HG03039 (cell line): ENCODE results near the gene IMPDH2.
"Not testable (repeated sequence)": the region's sequence is repeated elsewhere in the genome, so short reads cannot be mapped to it uniquely, and the experiment has no call there.

Experiments
- ATAC-seq: cut with Tn5 transposase; IDR thresholded peaks from one replicate; pipeline ENCODE4 v1.9.1; 2021; ENCODE audit warnings: mild to moderate bottlenecking, moderate library complexity; ENCODE audit not compliant: unreplicated experiment

The IMPDH2 gene

DNA sequence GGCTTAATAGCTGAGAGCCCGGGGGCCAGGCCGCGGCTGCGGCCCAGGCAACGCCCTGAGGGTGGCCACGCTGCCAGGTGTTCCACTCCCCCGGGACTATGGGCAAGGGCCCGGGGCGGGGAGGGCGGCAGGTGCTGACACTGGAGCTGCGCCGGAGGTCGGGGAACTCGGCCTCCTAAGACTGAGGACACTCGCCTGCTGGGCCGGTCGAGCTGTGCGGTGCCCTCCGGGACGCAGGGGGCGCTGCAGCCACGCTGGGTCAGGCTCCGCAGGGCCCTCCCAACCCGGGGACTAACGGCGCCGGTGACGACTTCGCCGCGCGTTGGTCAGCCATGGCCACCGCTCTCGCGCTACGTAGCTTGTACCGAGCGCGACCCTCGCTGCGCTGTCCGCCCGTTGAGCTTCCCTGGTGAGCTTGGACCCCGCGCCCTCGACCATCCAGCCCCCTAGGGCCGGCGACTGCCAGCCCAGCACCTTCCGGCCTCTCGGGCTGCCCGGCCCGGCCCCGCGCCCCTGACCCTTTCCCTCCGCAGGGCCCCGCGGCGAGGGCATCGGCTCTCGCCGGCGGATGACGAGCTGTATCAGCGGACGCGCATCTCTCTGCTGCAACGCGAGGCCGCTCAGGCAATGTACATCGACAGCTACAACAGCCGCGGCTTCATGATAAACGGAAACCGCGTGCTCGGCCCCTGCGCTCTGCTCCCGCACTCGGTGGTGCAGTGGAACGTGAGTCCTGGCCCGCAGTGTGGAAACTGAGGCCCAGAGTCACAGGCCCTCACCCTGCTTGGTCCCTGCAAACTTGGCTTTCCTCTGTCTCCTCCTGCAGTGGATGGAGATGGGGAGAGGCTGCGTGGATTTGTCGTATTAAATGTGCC is 7.1 kb downstream of the IMPDH2 start, which contains the start of gene NDUFAF3:
TSS of gene NDUFAF3 (plus strand) at position 309 of the 875 bp plus-strand sequence. CDS start at position 333, 24 bp downstream.
- ATAC-seq = peak; percentile 48

DNA sequence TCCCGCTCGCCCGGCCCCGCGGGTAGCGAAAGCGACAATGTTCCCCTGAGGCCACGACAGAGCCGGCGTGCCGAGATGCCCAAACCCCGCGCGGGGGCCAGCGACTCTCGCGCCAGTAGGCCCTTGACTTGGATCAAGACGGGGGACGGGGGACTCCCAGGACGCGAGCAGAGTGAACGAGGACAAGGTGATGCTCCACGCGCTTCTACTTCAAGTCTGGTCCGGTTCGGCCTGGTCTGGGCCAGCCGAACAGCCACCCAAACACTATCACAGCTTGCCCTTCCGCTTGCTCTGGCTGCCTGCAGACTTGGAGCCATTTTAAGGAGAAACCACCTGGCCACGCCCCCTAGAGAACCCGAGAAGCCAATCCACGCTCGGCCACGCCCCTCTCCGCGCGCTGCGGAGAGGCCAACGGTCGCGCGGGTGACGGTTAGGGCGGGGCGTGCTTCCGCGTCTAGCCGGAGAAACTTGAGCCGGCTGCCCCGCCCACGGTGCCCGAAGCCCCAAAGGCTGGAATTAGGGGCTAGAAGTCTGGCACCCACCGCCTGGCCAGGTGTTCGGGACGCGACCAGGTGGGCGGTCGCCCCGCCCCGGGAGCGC is 7.9 kb downstream of the IMPDH2 start:
- ATAC-seq = peak; percentile 44

- ATAC-seq = peak; percentile 2
Measured at GRCh38 chr3:49020330-49021212, 8.6 kb downstream of the IMPDH2 start.

GRCh38 chr3:49019941-49020329 is 9.3 kb downstream of the IMPDH2 start:
- no peak for ATAC-seq

DNA sequence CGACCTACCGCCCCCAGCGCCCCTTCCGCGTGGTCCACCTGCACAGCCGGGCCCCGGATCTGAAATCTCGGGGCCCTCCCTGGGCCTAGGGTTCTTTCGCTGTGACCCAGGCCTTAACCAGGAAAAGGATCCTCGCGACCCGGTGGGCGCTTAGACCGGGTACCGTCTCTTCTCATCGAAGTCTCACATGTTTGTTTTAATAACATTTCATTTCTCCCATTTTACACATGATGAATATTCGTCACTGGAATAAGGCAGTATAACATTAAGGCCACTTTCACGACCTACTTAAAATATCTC is 10.5 kb downstream of the IMPDH2 start:
- no peak for ATAC-seq

- ATAC-seq = no peak
Measured at GRCh38 chr3:49017971-49018706, 11.1 kb downstream of the IMPDH2 start, which contains the start of gene DALRD3. Gene DALRD3, minus strand, starts transcription at chr3:49018580. Its CDS starts 16 bp downstream, at chr3:49018564.

GRCh38 chr3:49017229-49017970 is 11.8 kb downstream of the IMPDH2 start:
- ATAC-seq = no peak

DNA sequence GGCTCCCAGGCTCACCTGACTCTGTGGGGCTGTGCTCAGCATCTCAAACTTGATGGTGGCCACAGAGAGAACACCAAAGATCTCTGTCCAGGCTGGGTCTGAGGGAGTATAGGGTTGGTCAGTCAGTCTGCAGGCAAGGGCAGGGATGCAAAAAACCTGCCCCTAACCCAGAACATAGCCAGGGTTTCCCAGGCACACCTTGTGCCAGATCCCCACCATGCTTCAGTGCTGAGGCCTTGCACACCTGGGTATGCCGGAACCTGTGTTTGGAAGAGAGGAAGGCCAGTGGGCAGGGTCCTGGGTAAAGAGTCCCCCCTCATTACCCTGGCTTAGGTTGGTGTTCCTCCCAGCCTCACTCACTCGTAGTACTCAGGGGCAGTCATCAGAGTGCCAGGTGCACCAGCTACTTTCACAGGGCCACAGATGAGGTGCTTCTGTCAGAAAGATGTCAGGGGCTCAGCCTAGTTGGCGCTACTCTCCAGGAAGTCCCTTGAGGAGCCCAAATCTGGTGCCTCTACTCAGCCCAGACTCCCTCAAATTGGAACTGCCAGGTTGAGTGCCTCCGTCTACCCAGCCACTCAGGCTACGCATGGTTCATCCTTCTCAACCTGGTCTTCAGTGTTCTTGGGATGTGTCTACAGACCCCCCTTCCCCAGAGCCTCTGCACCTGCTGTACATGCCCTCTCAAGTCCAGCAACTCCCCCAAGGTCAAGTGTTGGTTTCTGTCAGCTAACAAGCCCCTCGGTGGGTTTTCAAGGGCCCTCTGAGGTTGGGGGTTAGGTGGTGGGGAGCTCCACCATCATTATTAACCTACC is 12.6 kb downstream of the IMPDH2 start:
- no peak for ATAC-seq

DNA sequence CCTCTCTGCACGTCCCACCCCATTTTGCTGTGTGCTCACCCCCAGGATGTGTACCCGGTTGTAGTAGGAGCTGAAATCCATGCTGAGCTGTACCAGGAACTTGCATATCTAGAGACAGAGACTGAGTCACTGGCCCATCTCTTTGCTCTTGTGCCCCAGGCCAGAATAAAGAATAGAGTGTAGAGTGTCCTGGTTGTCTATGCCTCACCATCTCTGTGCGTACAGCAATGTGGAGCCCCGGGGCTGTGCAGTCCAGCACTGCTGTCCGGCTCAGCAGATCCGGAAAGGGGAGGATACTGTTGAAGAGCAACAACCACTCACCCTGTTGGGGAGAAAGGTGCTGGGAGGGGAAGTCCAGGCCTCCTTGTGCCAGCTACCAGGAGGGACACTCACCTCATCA is 13.4 kb downstream of the IMPDH2 start:
- ATAC-seq = no peak

DNA sequence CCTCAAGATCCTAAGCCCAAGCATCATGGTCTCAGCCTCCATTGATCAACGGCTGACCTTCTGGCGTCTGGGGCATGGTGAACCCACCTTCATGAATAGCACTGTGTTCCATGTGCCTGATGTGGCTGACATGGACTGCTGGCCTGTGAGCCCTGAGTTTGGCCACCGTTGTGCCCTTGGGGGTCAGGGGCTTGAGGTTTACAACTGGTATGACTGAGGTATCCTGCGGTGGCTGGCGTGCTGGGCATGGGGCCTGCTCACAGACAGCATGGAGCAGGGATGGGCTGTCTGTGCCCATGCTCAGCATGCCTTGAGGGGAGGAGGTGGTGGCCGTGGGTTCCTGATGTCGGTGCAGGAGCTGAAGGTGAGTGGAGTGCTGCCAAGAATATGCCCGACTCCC is 14.1 kb downstream of the IMPDH2 start:
- no peak for ATAC-seq

DNA sequence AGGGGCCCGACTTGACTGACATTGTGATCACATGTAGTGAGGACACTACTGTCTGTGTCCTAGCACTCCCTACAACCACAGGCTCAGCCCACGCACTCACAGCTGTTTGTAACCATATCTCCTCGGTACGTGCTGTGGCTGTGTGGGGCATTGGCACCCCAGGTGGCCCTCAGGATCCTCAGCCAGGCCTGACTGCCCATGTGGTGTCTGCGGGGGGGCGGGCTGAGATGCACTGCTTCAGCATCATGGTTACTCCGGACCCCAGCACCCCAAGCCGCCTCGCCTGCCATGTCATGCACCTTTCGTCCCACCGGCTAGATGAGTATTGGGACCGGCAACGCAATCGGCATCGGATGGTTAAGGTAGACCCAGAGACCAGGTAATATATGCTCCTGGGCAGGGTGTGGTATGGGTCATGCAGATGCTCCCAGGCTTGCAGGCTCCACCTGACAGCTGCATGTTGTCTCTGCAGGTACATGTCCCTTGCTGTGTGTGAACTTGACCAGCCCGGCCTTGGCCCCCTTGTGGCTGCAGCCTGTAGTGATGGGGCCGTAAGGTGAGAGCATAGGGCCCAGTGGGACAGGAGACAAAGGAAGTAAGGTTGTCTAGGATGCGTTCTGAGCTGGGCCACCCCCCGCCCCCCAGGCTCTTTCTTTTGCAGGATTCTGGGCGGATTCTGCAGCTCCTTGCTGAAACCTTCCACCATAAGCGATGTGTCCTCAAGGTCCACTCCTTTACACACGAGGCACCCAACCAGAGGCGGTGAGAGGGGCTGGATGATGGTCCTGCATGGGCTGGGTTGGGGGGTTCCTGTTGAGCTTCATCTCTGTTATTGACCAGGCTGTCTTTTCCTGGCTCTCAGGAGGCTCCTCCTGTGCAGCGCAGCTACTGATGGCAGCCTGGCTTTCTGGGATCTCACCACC is 15.2 kb downstream of the IMPDH2 start:
- ATAC-seq = no peak

GRCh38 chr3:49013113-49013737 is 16.0 kb downstream of the IMPDH2 start:
- no peak for ATAC-seq

DNA sequence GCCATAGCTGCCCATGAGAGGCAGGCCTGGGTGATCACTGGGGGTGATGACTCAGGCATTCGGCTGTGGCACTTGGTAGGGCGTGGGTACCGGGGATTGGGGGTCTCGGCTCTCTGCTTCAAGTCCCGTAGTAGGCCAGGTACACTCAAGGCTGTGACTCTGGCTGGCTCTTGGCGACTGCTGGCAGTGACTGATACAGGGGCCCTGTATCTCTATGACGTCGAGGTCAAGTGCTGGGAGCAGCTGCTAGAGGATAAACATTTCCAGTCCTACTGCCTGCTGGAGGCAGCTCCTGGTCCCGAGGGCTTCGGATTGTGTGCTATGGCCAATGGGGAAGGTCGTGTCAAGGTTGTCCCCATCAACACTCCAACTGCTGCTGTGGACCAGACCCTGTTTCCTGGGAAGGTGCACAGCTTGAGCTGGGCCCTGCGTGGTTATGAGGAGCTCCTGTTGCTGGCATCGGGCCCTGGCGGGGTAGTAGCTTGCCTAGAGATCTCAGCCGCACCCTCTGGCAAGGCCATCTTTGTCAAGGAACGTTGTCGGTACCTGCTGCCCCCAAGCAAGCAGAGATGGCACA is 16.7 kb downstream of the IMPDH2 start:
- ATAC-seq = no peak

DNA sequence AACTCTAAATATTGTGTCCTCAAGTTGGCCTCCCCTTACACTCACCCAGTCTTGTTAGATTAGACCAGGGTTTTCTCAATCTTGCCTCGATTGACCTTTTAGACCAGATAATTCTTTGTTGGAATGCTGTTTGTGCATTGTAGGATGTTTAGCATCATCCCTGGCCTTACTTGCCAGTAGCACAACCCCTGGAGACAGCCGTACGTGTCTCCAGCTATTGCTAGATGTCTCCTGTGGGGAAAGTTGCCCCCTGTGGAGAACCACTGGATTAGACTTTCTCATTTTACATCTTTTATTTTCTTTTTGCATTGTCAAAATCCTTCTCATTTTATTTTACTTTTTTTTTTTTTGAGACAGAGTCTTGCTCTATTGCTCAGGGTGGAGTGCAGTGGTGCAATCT is 19.8 kb downstream of the IMPDH2 start:
- ATAC-seq = no peak

DNA sequence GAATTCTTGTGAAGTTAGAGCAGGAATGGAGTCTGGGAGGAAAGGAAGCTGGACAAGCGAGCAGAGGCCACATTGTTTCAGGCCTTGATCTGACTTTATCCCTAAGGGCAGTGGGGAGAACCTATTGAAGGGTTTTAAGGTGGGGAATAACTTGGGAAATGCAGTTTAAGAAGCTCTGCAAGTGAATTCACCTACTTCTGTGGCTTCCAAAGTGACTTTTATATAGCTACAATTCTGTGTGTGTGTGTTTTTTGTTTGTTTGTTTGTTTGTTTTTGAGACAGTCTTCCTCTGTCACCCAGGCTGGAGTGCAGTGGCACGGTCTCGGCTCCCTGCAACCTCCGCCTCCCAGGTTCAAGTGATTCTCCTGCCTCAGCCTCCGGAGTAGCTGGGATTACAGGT is 20.6 kb downstream of the IMPDH2 start:
- not testable (repeated sequence) for ATAC-seq

GRCh38 chr3:49007771-49008528 is 21.2 kb downstream of the IMPDH2 start:
- peak; percentile 39 for ATAC-seq
